B cell (primary cell): Measurements from ENCODE around the gene ARHGEF7. TPM values are rescaled to one million over a fixed set of nuclear protein-coding genes. Genes with fewer than 3 reads are reported as not detected.
A peak's percentile ranks its signal among the peaks of the same experiment; 100 is the strongest.
"Not testable (repeated sequence)": the region's sequence is repeated elsewhere in the genome, so short reads cannot be mapped to it uniquely, and the experiment has no call there.

Source experiments
- ATAC-seq: fragments of 200-7000 bp; cut with Tn5 transposase; one replicate; pipeline ENCODE4 v1.10.0; 2021; ENCODE audit warnings: low read depth, mild to moderate bottlenecking, moderate number of reproducible peaks, moderate library complexity
- CTCF ChIA-PET: fragments of 350-600 bp; sonication (Branson Sonifier 250); formaldehyde crosslinking; loops from one replicate; lab custom pipeline; 2021; ENCODE audit warnings: antibody characterized with exemption, inconsistent platforms; lab: Charles Lee
- POLR2A ChIA-PET: fragments of 350-600 bp; sonication (Branson Sonifier 250); formaldehyde crosslinking; loops from one replicate; lab custom pipeline; 2021; ENCODE audit warnings: antibody characterized with exemption; lab: Charles Lee
- DNase-seq: peaks from one replicate; pipeline ENCODE4 v3.0.0; 2013
- H2AFZ ChIP-seq: 2 replicates; pipeline ENCODE4 v1.6.1; 2012; ENCODE audit warnings: mild to moderate bottlenecking, low read depth, low read length; ENCODE audit not compliant: insufficient read depth, poor library complexity, severe bottlenecking
- H3K27ac ChIP-seq, 2 donors: 1 replicate in 1 of 2; 2 replicates in 1 of 2; pipeline ENCODE4 v1.5.1; 2012 to 2013; ENCODE audit warnings: low read length in 2 of 2, mild to moderate bottlenecking in 2 of 2, moderate library complexity in 1 of 2
- H3K27me3 ChIP-seq, 4 experiments: fragments of 200-600 bp in 1 of 4; sonication (generic) in 1 of 4; replicated peaks in 1 of 4; 1 replicate in 2 of 4; 2 replicates in 2 of 4; pipeline versions ENCODE4 v1.6.1 to v1.7.0; 2013 to 2016; ENCODE audit warnings: low read length in 3 of 4, mild to moderate bottlenecking in 2 of 4, mixed read lengths in 1 of 4, moderate library complexity in 1 of 4; ENCODE audit not compliant: insufficient read depth in 4 of 4, control insufficient read depth in 3 of 4; ENCODE audit errors: control extremely low read depth in 1 of 4
- H3K36me3 ChIP-seq, 2 experiments: replicated peaks in 1 of 2; 1 replicate in 1 of 2; 2 replicates in 1 of 2; pipeline versions ENCODE4 v1.6.1 to v1.7.1; 2013; ENCODE audit warnings: low read length in 1 of 2; ENCODE audit not compliant: insufficient read depth in 2 of 2, control insufficient read depth in 1 of 2; ENCODE audit errors: control extremely low read depth in 1 of 2, extremely low read depth in 1 of 2
- H3K4me1 ChIP-seq, 2 donors: fragments of 200-600 bp in 1 of 2; sonication (generic) in 1 of 2; 1 replicate in 1 of 2; 2 replicates in 1 of 2; pipeline versions ENCODE4 v1.5.1 to v1.6.1; 2013 to 2017; ENCODE audit warnings: low read length in 2 of 2; ENCODE audit not compliant: control insufficient read depth in 2 of 2, insufficient read depth in 2 of 2
- H3K4me2 ChIP-seq: replicated peaks from 2 replicates; pipeline ENCODE3; 2012; ENCODE audit warnings: mild to moderate bottlenecking, low read depth, low read length; ENCODE audit not compliant: poor library complexity, severe bottlenecking
- H3K4me3 ChIP-seq, 5 experiments: fragments of 200-600 bp in 1 of 5; sonication (generic) in 1 of 5; 1 replicate in 3 of 5; 2 replicates in 2 of 5; pipeline versions ENCODE4 v1.5.1 to v1.7.0; 2011 to 2016; ENCODE audit warnings: low read length in 4 of 5, mild to moderate bottlenecking in 4 of 5, low read depth in 2 of 5, control low read depth in 1 of 5, moderate library complexity in 1 of 5; ENCODE audit not compliant: insufficient read depth in 1 of 5; ENCODE audit errors: control extremely low read depth in 1 of 5, extremely low read depth in 1 of 5
- H3K79me2 ChIP-seq: fragments of 200-600 bp; sonication (generic); one replicate; pipeline ENCODE4 v1.6.0; 2016; ENCODE audit warnings: low read length; ENCODE audit not compliant: control insufficient read depth, insufficient read depth
- H3K9ac ChIP-seq: fragments of 200-600 bp; sonication (generic); 2 replicates; pipeline ENCODE4 v1.6.1; 2017; ENCODE audit warnings: mild to moderate bottlenecking, low read length, moderate library complexity
- H3K9me3 ChIP-seq, 3 donors: one replicate each; pipeline versions ENCODE4 v1.6.1 to v1.7.1; 2013; ENCODE audit warnings: low read length in 2 of 3; ENCODE audit not compliant: control insufficient read depth in 2 of 3, insufficient read depth in 1 of 3; ENCODE audit errors: control extremely low read depth in 1 of 3
- H4K20me1 ChIP-seq: 2 replicates; pipeline ENCODE4 v1.6.0; 2012; ENCODE audit warnings: mild to moderate bottlenecking, low read length; ENCODE audit not compliant: insufficient read depth, control insufficient read depth, poor library complexity, severe bottlenecking
- H3K27ac Mint-ChIP-seq: one replicate; pipeline ENCODE4 v1.8.0; 2021; ENCODE audit warnings: mixed read lengths
- H3K27me3 Mint-ChIP-seq: one replicate; pipeline ENCODE4 v1.8.0; 2021; ENCODE audit warnings: mixed read lengths
- H3K4me1 Mint-ChIP-seq: one replicate; pipeline ENCODE4 v1.8.0; 2021; ENCODE audit warnings: mixed read lengths
- H3K4me3 Mint-ChIP-seq: one replicate; pipeline ENCODE4 v1.8.0; 2021; ENCODE audit warnings: mixed read lengths
- H3K9me3 Mint-ChIP-seq: one replicate; pipeline ENCODE4 v1.8.0; 2022; ENCODE audit warnings: mixed read lengths; ENCODE audit not compliant: insufficient read depth
- CTCF ChIP-seq: fragments of 200-600 bp; IDR thresholded peaks from one replicate; pipeline ENCODE4 v1.8.0; 2022; ENCODE audit warnings: antibody characterized with exemption, mild to moderate bottlenecking
- EZH2 ChIP-seq: IDR thresholded peaks from 2 replicates; pipeline ENCODE4 v1.6.1; 2012; ENCODE audit warnings: borderline replicate concordance, low read depth, mild to moderate bottlenecking, moderate library complexity, low read length; ENCODE audit not compliant: insufficient read depth, poor library complexity, severe bottlenecking
- WGBS: methylation state at CpG from one replicate; pipeline ENCODE4 v1.1.5; 2013; ENCODE audit warnings: missing lambda C conversion rate; ENCODE audit not compliant: insufficient coverage; 5-methylcytosine and 5-hydroxymethylcytosine counted together
- intact Hi-C: fragments of 100-400 bp; cut with micrococcal nuclease; formaldehyde crosslinking; loops from one replicate; pipeline ENCODE4 v1.10.0; 2022
- polyA plus RNA-seq: library from polyadenylated mRNA; depleted of rRNA; stranded (reverse); fragments of >200 nt; gene quantifications from 2 replicates; pipeline ENCODE4 v1.2.3, GENCODE V29; 2012
- total RNA-seq, 2 donors: library from RNA; stranded (reverse); fragments of 120-200 nt in 1 of 2; gene quantifications; 1 replicate in 1 of 2; 2 replicates in 1 of 2; pipeline versions ENCODE4 v1.2.3 to v1.2.4, GENCODE V29; 2013 to 2022

The ARHGEF7 gene
- total and polyA plus RNA-seq, 2 donors (not counting 1 experiment from before 2014, with no cell fraction given) = 62.3 to 125 TPM

- H3K4me3 Mint-ChIP-seq = not testable (repeated sequence)
Observed at GRCh38 chr13:111198732-111199378, 83.7 kb downstream of the ARHGEF7 start.

GRCh38 chr13:111201304-111201940, 86.3 kb downstream of the ARHGEF7 start:
- Histone ChIP-seq H3K9me3 (peaks cover 0 to 8% (median 0%) of the 10 kb centered on the region in 3 donors), H3K27ac (peak overlapping the region; percentile 43 to 76), H2AFZ (no peak overlapping the region), H3K36me3 (peaks cover 0 to 20% of the 10 kb centered on the region in 2 experiments), H3K4me2 (peak overlapping the region; percentile 49), H4K20me1 (peaks cover 66% of the 10 kb centered on the region), H3K9ac (peak overlapping the region; percentile 11), H3K27me3 (no peaks in the 10 kb centered on the region), H3K4me3 (peak overlapping the region in 1 of 5 experiments; percentile 11), H3K4me1 (peaks cover 62 to 72% of the 10 kb centered on the region in 2 donors), H3K79me2 (peaks cover 93% of the 10 kb centered on the region)
- ATAC-seq (peak; percentile 19), DNase-seq (peak; percentile 46)
- Mint-ChIP-seq H3K4me3 (peak overlapping the region; percentile 76), H3K9me3 (no peaks in the 10 kb centered on the region), H3K4me1 (peaks cover 80% of the 10 kb centered on the region), H3K27me3 (no peaks in the 10 kb centered on the region), H3K27ac (peak overlapping the region; percentile 62)
- ChIA-PET CTCF (interaction anchor here (1.0 to 4.7 kb wide), 2 partner anchors 17 to 47 kb away, joined by 3 to 22 read pairs; no protein-coding TSS in a partner anchor), POLR2A (no interaction called here)
- TF ChIP-seq EZH2 (no peak), CTCF (no peak)
- intact Hi-C loops = loop anchor here (5.0 kb wide), 1 partner anchor 49 kb away; no protein-coding TSS in a partner anchor
- 20% methylated on average over 1 of the region's 8 CpGs for WGBS

More at GRCh38 chr13:111198732-111199378, 83.7 kb downstream of the ARHGEF7 start:
- H3K9ac ChIP-seq, DNase-seq, H3K27ac Mint-ChIP-seq, ATAC-seq, H3K27ac ChIP-seq, H3K4me3 ChIP-seq, H3K9me3 Mint-ChIP-seq, H3K4me2 ChIP-seq, H3K9me3 ChIP-seq, H3K27me3 Mint-ChIP-seq, H2AFZ ChIP-seq, H3K27me3 ChIP-seq: not testable (repeated sequence)
- Histone ChIP-seq H3K4me1 (peaks cover 51 to 52% of the 10 kb centered on the region in 2 donors), H4K20me1 (peaks cover 60% of the 10 kb centered on the region), H3K79me2 (peaks cover 93% of the 10 kb centered on the region), H3K36me3 (peaks cover 0 to 11% of the 10 kb centered on the region in 2 experiments)
- intact Hi-C loops = loop anchor here (1.0 kb wide), 1 partner anchor 14 kb away; no protein-coding TSS in a partner anchor
- CTCF ChIA-PET = interaction anchor here (0.9 to 2.0 kb wide), 5 partner anchors 14 to 131 kb away, joined by 3 to 12 read pairs (median 4); no protein-coding TSS in a partner anchor
- H3K4me1 Mint-ChIP-seq = peaks cover 71% of the 10 kb centered on the region
- 96% methylated on average over 5 of the region's 6 CpGs for WGBS
- POLR2A ChIA-PET = interaction anchor here (0.9 kb wide), 1 partner anchor 30 kb away, joined by 3 read pairs; no protein-coding TSS in a partner anchor
